GM18526 (cell line): Measurements from ENCODE around the gene ATOX1.

Source experiments
- POLR2A ChIP-seq: IDR thresholded peaks from 3 replicates; pipeline ENCODE4 v1.6.1; 2011; ENCODE audit not compliant: insufficient read length; ENCODE audit errors: extremely low read depth

ATOX1 gene

GRCh38 chr5:151696470-151697061, 61.9 kb downstream of the ATOX1 start:
- no peak for TF ChIP-seq POLR2A

- TF ChIP-seq POLR2A, result no peak
These were observed 63.0 kb downstream of the ATOX1 start for GRCh38 chr5:151695464-151695863.

- TF ChIP-seq POLR2A, result no peak
These were observed 64.4 kb downstream of the ATOX1 start for GRCh38 chr5:151694035-151694485.
